Retinal pigment epithelial cell (primary cell): ENCODE data around the gene SHB.

ENCODE experiments used
- DNase-seq: peaks from one replicate; pipeline ENCODE4 v3.0.0-alpha.2; 2010; ENCODE audit warnings: low read depth
- H3K4me3 ChIP-seq: 2 replicates; pipeline ENCODE4 v1.5.1; 2011; ENCODE audit warnings: mild to moderate bottlenecking, low read length, control low read depth, moderate library complexity
- CTCF ChIP-seq: conservative IDR thresholded peaks from 2 replicates; pipeline ENCODE4 v1.5.1; 2011; ENCODE audit warnings: low read depth, low read length, control low read depth, inconsistent platforms

Gene SHB

GRCh38 chr9:37986771-37987258, 82.2 kb downstream of the SHB start:
- no peak overlapping the region for H3K4me3 ChIP-seq
- no peak for TF ChIP-seq CTCF
- no peak for DNase-seq

- H3K4me3 ChIP-seq, result no peak overlapping the region
- no peak for TF ChIP-seq CTCF
- DNase-seq, result no peak
These were observed 83.0 kb downstream of the SHB start for GRCh38 chr9:37986001-37986400.

GRCh38 chr9:37984672-37985611, 84.1 kb downstream of the SHB start:
- no peak for TF ChIP-seq CTCF
- DNase-seq, result no peak
- no peak overlapping the region for H3K4me3 ChIP-seq

GRCh38 chr9:37984278-37984671, 84.8 kb downstream of the SHB start:
- DNase-seq, result no peak
- no peak for TF ChIP-seq CTCF
- H3K4me3 ChIP-seq, result no peak overlapping the region

- no peak overlapping the region for H3K4me3 ChIP-seq
- no peak for DNase-seq
- no peak for TF ChIP-seq CTCF
These were observed 85.5 kb downstream of the SHB start for GRCh38 chr9:37983381-37984067.

- no peak for TF ChIP-seq CTCF
- no peak overlapping the region for H3K4me3 ChIP-seq
- DNase-seq, result no peak
These were observed 89.2 kb downstream of the SHB start for GRCh38 chr9:37979844-37980243.
